Panc1 (cell line): ENCODE results near the gene PTPRJ. TPM values are rescaled to one million over a fixed set of nuclear protein-coding genes. Genes with fewer than 3 reads are reported as not detected.

Experiments used
- ATAC-seq: fragments of 200-7000 bp; cut with Tn5 transposase; 2 replicates; pipeline ENCODE4 v1.9.1; 2020; ENCODE audit warnings: mild to moderate bottlenecking, moderate library complexity
- BruUV-seq: library from RNA; stranded (reverse); fragments of 400-500 nt; replicated peaks from 2 replicates; lab custom pipeline; 2021; lab: Mats Ljungman, UMichigan
- CTCF ChIA-PET: fragments of 300-600 bp; sonication (Branson Sonifier 250); formaldehyde crosslinking; loops from one replicate; lab custom pipeline; 2022; ENCODE audit warnings: antibody characterized with exemption; lab: Charles Lee
- POLR2A ChIA-PET: fragments of 300-600 bp; sonication (Branson Sonifier 250); formaldehyde crosslinking; loops from one replicate; lab custom pipeline; 2022; ENCODE audit warnings: antibody characterized with exemption; lab: Charles Lee
- DNase-seq: peaks from one replicate; pipeline ENCODE4 v3.0.0-alpha.2; 2010; ENCODE audit warnings: low read depth, low spot score
- H3K27ac ChIP-seq: 2 replicates; pipeline ENCODE4 v1.5.1; 2011; ENCODE audit warnings: mild to moderate bottlenecking, low read length, inconsistent platforms
- H3K27me3 ChIP-seq: fragments of 200-500 bp; sonication (Bioruptor generic); 2 replicates; pipeline ENCODE4 v1.6.0; 2014; ENCODE audit warnings: low read length, inconsistent platforms; ENCODE audit not compliant: control insufficient read depth, insufficient read depth
- H3K36me3 ChIP-seq: fragments of 200-500 bp; sonication (Bioruptor generic); 2 replicates; pipeline ENCODE4 v1.5.1; 2014; ENCODE audit warnings: inconsistent platforms, mild to moderate bottlenecking, low read length, moderate library complexity; ENCODE audit not compliant: control insufficient read depth, insufficient read depth
- H3K4me1 ChIP-seq: 2 replicates; pipeline ENCODE4 v1.5.1; 2011; ENCODE audit warnings: inconsistent platforms, mild to moderate bottlenecking, low read length, moderate library complexity; ENCODE audit not compliant: control insufficient read depth, insufficient read depth
- H3K4me3 ChIP-seq, 2 experiments: 2 replicates each; pipeline ENCODE4 v1.5.1; 2011 to 2012; ENCODE audit warnings: low read depth in 2 of 2, low read length in 2 of 2, mild to moderate bottlenecking in 2 of 2, inconsistent platforms in 1 of 2, moderate library complexity in 1 of 2
- H3K9me3 ChIP-seq: fragments of 200-500 bp; sonication (Bioruptor generic); 2 replicates; pipeline ENCODE4 v1.5.1; 2014; ENCODE audit warnings: low read depth, mild to moderate bottlenecking, inconsistent platforms, low read length, moderate library complexity; ENCODE audit not compliant: control insufficient read depth, insufficient read depth
- CTCF ChIP-seq: fragments of 450-650 bp; IDR thresholded peaks from 2 replicates; pipeline ENCODE4 v1.5.1; 2017; ENCODE audit warnings: mild to moderate bottlenecking
- POLR2AphosphoS5 ChIP-seq: IDR thresholded peaks from 2 replicates; pipeline ENCODE4 v1.6.1; 2012; ENCODE audit warnings: mild to moderate bottlenecking, low read depth, low read length, moderate library complexity
- SIN3A ChIP-seq: IDR thresholded peaks from 2 replicates; pipeline ENCODE4 v1.6.1; 2012; ENCODE audit warnings: low read depth, mild to moderate bottlenecking, low read length, moderate library complexity, borderline replicate concordance; ENCODE audit not compliant: insufficient read depth
- TCF7L2 ChIP-seq: IDR thresholded peaks from 2 replicates; pipeline ENCODE4 v1.6.1; 2011; ENCODE audit warnings: mild to moderate bottlenecking, low read depth, low read length, inconsistent platforms
- in situ Hi-C: cut with HindIII; loops from 2 replicates; pipeline ENCODE4 v1.10.0; 2016; ENCODE audit warnings: low sequenced_read_pairs, low pct_unique_long_range_greater_than_20kb
- intact Hi-C: fragments of 100-400 bp; cut with micrococcal nuclease; formaldehyde crosslinking; loops from one replicate; pipeline ENCODE4 v1.10.0; 2022; ENCODE audit not compliant: unreplicated experiment
- total RNA-seq: library from RNA; stranded (reverse); gene quantifications from one replicate; pipeline ENCODE4 v1.2.1, GENCODE V29; 2021; ENCODE audit not compliant: unreplicated experiment
- TF ChIP-seq, protein P1 (sequence below), 2 experiments: IDR thresholded peaks; 2 replicates each; pipeline ENCODE4 v1.6.1; 2011 to 2012; ENCODE audit warnings: low read depth in 2 of 2, control low read depth in 1 of 2, low read length in 1 of 2, mild to moderate bottlenecking in 1 of 2, moderate library complexity in 1 of 2; ENCODE audit not compliant: insufficient read depth in 1 of 2

PTPRJ gene
- total RNA-seq, 1 experiment from 2014 or later, result 73.6 TPM

DNA sequence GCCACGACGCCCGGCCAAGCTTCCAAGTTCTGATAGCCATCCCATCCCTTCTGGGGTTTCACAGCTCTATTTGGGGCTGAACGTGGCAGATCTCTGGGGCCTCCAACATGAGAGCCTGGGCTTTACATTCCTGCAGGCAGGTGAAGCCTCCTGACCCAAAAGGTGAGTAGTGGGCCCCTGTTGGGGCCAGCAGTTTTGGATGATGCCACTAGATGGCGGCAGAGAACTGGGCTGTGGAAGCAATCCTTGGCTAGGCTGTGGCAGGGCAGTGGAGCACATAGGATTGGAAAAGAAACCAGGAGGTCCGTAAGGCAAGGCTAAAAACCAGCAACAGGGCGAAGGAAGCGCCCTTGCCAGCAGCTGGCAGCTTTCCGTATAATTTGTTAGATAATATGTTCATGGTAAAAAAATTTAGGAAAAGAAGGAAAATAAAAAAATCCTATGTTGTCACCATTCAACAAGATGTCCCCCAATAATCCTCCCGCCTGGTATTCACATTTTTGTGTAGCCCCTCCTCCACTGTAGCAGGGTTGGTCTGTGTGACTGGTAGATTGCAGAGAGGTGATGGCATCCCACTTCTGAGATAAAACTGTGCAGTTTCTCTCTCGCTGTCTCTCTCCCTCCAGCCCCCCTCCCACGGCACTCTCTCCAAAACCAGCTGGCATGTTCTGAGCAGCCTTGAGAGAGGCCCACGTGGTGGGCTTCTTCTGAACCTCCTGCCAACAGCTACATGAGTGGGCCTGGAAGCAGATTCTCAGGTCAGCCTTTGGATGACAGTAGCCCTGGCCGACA, 192.7 kb downstream of the PTPRJ start:
- no TSS peak for BruUV-seq
- ChIA-PET CTCF (no interaction called here), POLR2A (no interaction called here)
- Histone ChIP-seq H3K9me3 (no peaks in the 10 kb centered on the region), H3K4me1 (no peaks in the 10 kb centered on the region), H3K4me3 (no peak overlapping the region), H3K27ac (no peak overlapping the region), H3K27me3 (no peaks in the 10 kb centered on the region), H3K36me3 (peaks cover 3% of the 10 kb centered on the region)
- intact Hi-C loops, result loop anchor here (10.0 kb wide), 1 partner anchor 132 kb away; the partner anchor contains the start of gene OR4S1
- TF ChIP-seq TCF7L2 (no peak), SIN3A (no peak), CTCF (peak; percentile 97)
- ATAC-seq (peak; percentile 92), DNase-seq (peak; percentile 58)
- in situ Hi-C loops, result no loop called here

- in situ Hi-C loops, result no loop called here
- BruUV-seq, result no TSS peak
- ATAC-seq, result no peak
- Histone ChIP-seq H3K36me3 (no peaks in the 10 kb centered on the region), H3K4me1 (no peaks in the 10 kb centered on the region), H3K27me3 (no peaks in the 10 kb centered on the region), H3K4me3 (no peak overlapping the region), H3K9me3 (no peaks in the 10 kb centered on the region), H3K27ac (no peak overlapping the region)
- POLR2A ChIA-PET, result interaction anchor here (0.6 kb wide), 1 partner anchor 10 kb away, joined by 3 read pairs; no protein-coding TSS in a partner anchor
- CTCF ChIA-PET, result no interaction called here
- intact Hi-C loops, result loop anchor here (10.0 kb wide), 1 partner anchor 127 kb away; the partner anchor contains the start of gene OR4S1
- TF ChIP-seq TCF7L2, result no peak
- no peak for TF ChIP-seq CTCF
- TF ChIP-seq SIN3A, result no peak
- no peak for TF ChIP-seq POLR2AphosphoS5
- TF ChIP-seq, protein P1, sequence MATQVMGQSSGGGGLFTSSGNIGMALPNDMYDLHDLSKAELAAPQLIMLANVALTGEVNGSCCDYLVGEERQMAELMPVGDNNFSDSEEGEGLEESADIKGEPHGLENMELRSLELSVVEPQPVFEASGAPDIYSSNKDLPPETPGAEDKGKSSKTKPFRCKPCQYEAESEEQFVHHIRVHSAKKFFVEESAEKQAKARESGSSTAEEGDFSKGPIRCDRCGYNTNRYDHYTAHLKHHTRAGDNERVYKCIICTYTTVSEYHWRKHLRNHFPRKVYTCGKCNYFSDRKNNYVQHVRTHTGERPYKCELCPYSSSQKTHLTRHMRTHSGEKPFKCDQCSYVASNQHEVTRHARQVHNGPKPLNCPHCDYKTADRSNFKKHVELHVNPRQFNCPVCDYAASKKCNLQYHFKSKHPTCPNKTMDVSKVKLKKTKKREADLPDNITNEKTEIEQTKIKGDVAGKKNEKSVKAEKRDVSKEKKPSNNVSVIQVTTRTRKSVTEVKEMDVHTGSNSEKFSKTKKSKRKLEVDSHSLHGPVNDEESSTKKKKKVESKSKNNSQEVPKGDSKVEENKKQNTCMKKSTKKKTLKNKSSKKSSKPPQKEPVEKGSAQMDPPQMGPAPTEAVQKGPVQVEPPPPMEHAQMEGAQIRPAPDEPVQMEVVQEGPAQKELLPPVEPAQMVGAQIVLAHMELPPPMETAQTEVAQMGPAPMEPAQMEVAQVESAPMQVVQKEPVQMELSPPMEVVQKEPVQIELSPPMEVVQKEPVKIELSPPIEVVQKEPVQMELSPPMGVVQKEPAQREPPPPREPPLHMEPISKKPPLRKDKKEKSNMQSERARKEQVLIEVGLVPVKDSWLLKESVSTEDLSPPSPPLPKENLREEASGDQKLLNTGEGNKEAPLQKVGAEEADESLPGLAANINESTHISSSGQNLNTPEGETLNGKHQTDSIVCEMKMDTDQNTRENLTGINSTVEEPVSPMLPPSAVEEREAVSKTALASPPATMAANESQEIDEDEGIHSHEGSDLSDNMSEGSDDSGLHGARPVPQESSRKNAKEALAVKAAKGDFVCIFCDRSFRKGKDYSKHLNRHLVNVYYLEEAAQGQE (IDR thresholded peaks at IDR 0.05; ENCODE audit: insufficient read depth in 1 of 2, low read depth in 2 of 2, low read length in 1 of 2), result no peak
- no peak for DNase-seq
Observed at GRCh38 chr11:48177661-48178060, 197.3 kb downstream of the PTPRJ start.
